ENCODE measurements around the gene ZC3H10. TPM values are rescaled to one million over a fixed set of nuclear protein-coding genes. Genes with fewer than 3 reads are reported as not detected.
A peak's percentile ranks its signal among the peaks of the same experiment; 100 is the strongest.

The ZC3H10 gene
- total and polyA plus RNA-seq, 2 experiments from 2014 or later = 2.7 to 5.4 TPM

GRCh38 chr12:56158029-56158925 lies 40.2 kb downstream of the ZC3H10 start, which contains the start of gene MYL6:
MYL6 (plus strand) TSS chr12:56158359; CDS start chr12:56158402, 43 bp downstream.
- H3K9me2 ChIP-seq (ENCODE audit: insufficient read depth) = no peaks in the 10 kb centered on the region
- peak within 1 kb of the TSS; percentile 92 for H3K4me3 Mint-ChIP-seq
- ATAC-seq (peak; percentile 62), DNase-seq (ENCODE audit: low spot score) (peak; percentile 100)
- peaks cover 62% of the 10 kb centered on the region for H3K4me1 Mint-ChIP-seq
- TF ChIP-seq ETS1 (IDR thresholded peaks at IDR 0.05) (no peak), CTCF (conservative IDR thresholded peaks at IDR 0.05; ENCODE audit: low read depth in 2 of 2) (no peak), EZH2 (IDR thresholded peaks at IDR 0.05; ENCODE audit: low read depth, unreplicated experiment) (no peak), POLR2AphosphoS5 (IDR thresholded peaks at IDR 0.05; ENCODE audit: low read depth) (peak; percentile 100), NANOG (IDR thresholded peaks at IDR 0.05; ENCODE audit: borderline replicate concordance) (no peak; the same call in 1 of the 2 replicates), CREB1 (CRISPR knock-in tag; IDR thresholded peaks at IDR 0.05; ENCODE audit: low read depth) (peak; percentile 98), JUNB (IDR thresholded peaks at IDR 0.05; ENCODE audit: unreplicated experiment) (no peak)
- H3K4me3 ChIP-seq = peak within 1 kb of the TSS; percentile 84
- peaks cover 70% of the 10 kb centered on the region for H3K36me3 Mint-ChIP-seq (ENCODE audit: low read depth)
- H3F3A ChIP-seq (replicated peaks; ENCODE audit: low read depth) = peaks cover 39% of the 10 kb centered on the region
- no peaks in the 10 kb centered on the region for H3K27me3 ChIP-seq (ENCODE audit: insufficient read depth)
- H2AFZ ChIP-seq = 0 out of 2 replicates have a peak within 1 kb of the TSS, but pooled peaks have one; percentile 16
- peaks cover 49% of the 10 kb centered on the region for H3K4me1 ChIP-seq (ENCODE audit: insufficient read depth)
- peaks cover 15% of the 10 kb centered on the region for H4K20me1 ChIP-seq (replicated peaks; ENCODE audit: insufficient read depth)
- peak within 1 kb of the TSS; percentile 91 for H3K4me2 ChIP-seq
- H3K27ac Mint-ChIP-seq = peak within 1 kb of the TSS; percentile 99
- H3K27me3 Mint-ChIP-seq (ENCODE audit: insufficient read depth, low read depth, poor library complexity) = peaks cover 47% of the 10 kb centered on the region
- H3K27ac ChIP-seq (ENCODE audit: low read depth) = peak within 1 kb of the TSS; percentile 98
- peaks cover 29% of the 10 kb centered on the region for H3K36me3 ChIP-seq (ENCODE audit: insufficient read depth)
- H3K9me3 Mint-ChIP-seq = no peaks in the 10 kb centered on the region; the same call in none of the 3 replicates
- H3K79me2 ChIP-seq (replicated peaks; ENCODE audit: insufficient read depth) = peaks cover 37% of the 10 kb centered on the region

- TF ChIP-seq EZH2 (IDR thresholded peaks at IDR 0.05; ENCODE audit: low read depth, unreplicated experiment) (no peak), ZNF114 (CRISPR knock-in tag; IDR thresholded peaks at IDR 0.05) (no peak), POLR2AphosphoS5 (IDR thresholded peaks at IDR 0.05; ENCODE audit: low read depth) (peak; percentile 64), ETS1 (IDR thresholded peaks at IDR 0.05) (0 out of 2 replicates have a peak, but pooled peaks have one; percentile 20)
- peak overlapping the region; percentile 84 for H3K4me3 ChIP-seq
- H3K79me2 ChIP-seq (replicated peaks; ENCODE audit: insufficient read depth) = peaks cover 31% of the 10 kb centered on the region
- Mint-ChIP-seq H3K27ac (peak overlapping the region; percentile 99), H3K4me1 (peaks cover 62% of the 10 kb centered on the region), H3K36me3 (ENCODE audit: low read depth) (peaks cover 78% of the 10 kb centered on the region), H3K4me3 (peak overlapping the region; percentile 92), H3K27me3 (ENCODE audit: insufficient read depth, low read depth, poor library complexity) (peaks cover 51% of the 10 kb centered on the region), H3K9me3 (no peaks in the 10 kb centered on the region; the same call in none of the 3 replicates)
- no peaks in the 10 kb centered on the region for H3K9me2 ChIP-seq (ENCODE audit: insufficient read depth)
- peaks cover 36% of the 10 kb centered on the region for H3K36me3 ChIP-seq (ENCODE audit: insufficient read depth)
- DNase-seq (ENCODE audit: low spot score) = peak; percentile 83
- no peaks in the 10 kb centered on the region for H3K27me3 ChIP-seq (ENCODE audit: insufficient read depth)
- H3K4me1 ChIP-seq (ENCODE audit: insufficient read depth) = peaks cover 47% of the 10 kb centered on the region
- ATAC-seq = peak; percentile 27
- peak overlapping the region; percentile 98 for H3K27ac ChIP-seq (ENCODE audit: low read depth)
- H3K4me2 ChIP-seq = peak overlapping the region; percentile 91
- H3F3A ChIP-seq (replicated peaks; ENCODE audit: low read depth) = peaks cover 46% of the 10 kb centered on the region
- H4K20me1 ChIP-seq (replicated peaks; ENCODE audit: insufficient read depth) = peaks cover 17% of the 10 kb centered on the region
- no peak overlapping the region for H2AFZ ChIP-seq
Observed at GRCh38 chr12:56158926-56159461, 40.9 kb downstream of the ZC3H10 start.
